Activated naive CD8-positive, alpha-beta T cell treated with anti-CD3 and anti-CD28 coated beads, Interleukin-2, amount 10 ng/mL, durations not matched to agents 7 days and 5 days (primary cell): ENCODE results near the gene PPARD. TPM values are rescaled to one million over a fixed set of nuclear protein-coding genes. Genes with fewer than 3 reads are reported as not detected.

Source experiments
- ATAC-seq: fragments of 150-1000 bp; cut with Tn5 transposase; one replicate; pipeline ENCODE4 v1.10.0; 2021; ENCODE audit warnings: low read depth, moderate library complexity
- POLR2A ChIA-PET: fragments of 350-600 bp; sonication (Branson Sonifier 250); formaldehyde crosslinking; loops from one replicate; lab custom pipeline; 2021; ENCODE audit warnings: antibody characterized with exemption; lab: Charles Lee
- DNase-seq: peaks from one replicate; pipeline ENCODE4 v3.0.0; 2021
- H3K27ac Mint-ChIP-seq: one replicate; pipeline ENCODE4 v1.8.0; 2022; ENCODE audit warnings: mild to moderate bottlenecking, mixed read lengths
- H3K27me3 Mint-ChIP-seq: one replicate; pipeline ENCODE4 v1.8.0; 2022; ENCODE audit warnings: mild to moderate bottlenecking, moderate library complexity, mixed read lengths
- H3K36me3 Mint-ChIP-seq: one replicate; pipeline ENCODE4 v1.8.0; 2021; ENCODE audit warnings: mild to moderate bottlenecking, mixed read lengths
- H3K4me1 Mint-ChIP-seq: one replicate; pipeline ENCODE4 v1.8.0; 2021; ENCODE audit warnings: mixed read lengths
- H3K4me3 Mint-ChIP-seq: one replicate; pipeline ENCODE4 v1.8.0; 2022; ENCODE audit warnings: mild to moderate bottlenecking, moderate library complexity, mixed read lengths
- H3K9me3 Mint-ChIP-seq: one replicate; pipeline ENCODE4 v1.8.0; 2021; ENCODE audit warnings: mixed read lengths
- total RNA-seq, 2 experiments: library from RNA; stranded (reverse); gene quantifications; one replicate each; pipeline ENCODE4 v1.2.3, GENCODE V29; 2021

PPARD gene
- total RNA-seq, 2 experiments from 2014 or later = 43.0 to 45.9 TPM

- POLR2A ChIA-PET = interaction anchor here (1.1 kb wide), 1 partner anchor 43 kb away, joined by 3 read pairs; no protein-coding TSS in a partner anchor
- no peaks in the 10 kb centered on the region for H3K27me3 Mint-ChIP-seq
- peaks cover 26% of the 10 kb centered on the region for H3K4me1 Mint-ChIP-seq
Observed at GRCh38 chr6:35400111-35400510, 57.8 kb downstream of the PPARD start.

DNA sequence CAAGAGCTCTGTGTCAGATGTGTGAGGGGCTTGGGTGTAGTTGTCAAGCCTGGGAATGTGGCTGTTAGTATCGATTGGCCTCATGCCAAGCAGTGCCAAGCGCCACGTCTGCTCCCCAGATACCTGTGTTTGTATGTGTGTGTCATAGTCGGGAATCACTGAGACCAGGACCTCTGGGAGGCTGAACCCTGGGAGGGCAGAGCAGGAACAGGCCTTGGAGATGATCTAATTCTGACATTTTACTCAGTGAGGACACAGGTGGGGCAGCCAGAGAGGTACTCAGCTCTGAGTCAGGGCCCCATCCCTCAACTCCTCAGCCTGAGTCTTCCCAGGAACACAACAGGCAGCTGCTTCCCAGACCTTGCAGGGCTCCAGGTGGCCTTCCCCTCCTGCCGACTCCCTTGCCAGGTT, 58.5 kb downstream of the PPARD start:
- DNase-seq (no peak), ATAC-seq (no peak)
- Mint-ChIP-seq H3K27me3 (no peaks in the 10 kb centered on the region), H3K27ac (peak overlapping the region; percentile 59), H3K36me3 (peaks cover 17% of the 10 kb centered on the region), H3K4me3 (no peak overlapping the region), H3K4me1 (peaks cover 22% of the 10 kb centered on the region), H3K9me3 (no peaks in the 10 kb centered on the region)
- POLR2A ChIA-PET = interaction anchor here (0.6 to 0.8 kb wide), 4 partner anchors 17 to 719 kb away, joined by 3 to 7 read pairs (median 4); no protein-coding TSS in a partner anchor

More at GRCh38 chr6:35400111-35400510, 57.8 kb downstream of the PPARD start:
- Mint-ChIP-seq H3K4me3 (no peak overlapping the region), H3K9me3 (no peaks in the 10 kb centered on the region), H3K36me3 (peaks cover 17% of the 10 kb centered on the region), H3K27ac (peak overlapping the region; percentile 23)
- DNase-seq (no peak), ATAC-seq (no peak)

- no peak for DNase-seq
- ATAC-seq = no peak
- Mint-ChIP-seq H3K9me3 (no peaks in the 10 kb centered on the region), H3K27me3 (no peaks in the 10 kb centered on the region), H3K4me3 (no peak overlapping the region), H3K36me3 (peaks cover 17% of the 10 kb centered on the region), H3K4me1 (peaks cover 22% of the 10 kb centered on the region), H3K27ac (peak overlapping the region; percentile 59)
- POLR2A ChIA-PET = interaction anchor here (0.6 to 0.8 kb wide), 2 partner anchors 16 to 50 kb away, joined by 3 to 7 read pairs; no protein-coding TSS in a partner anchor
Observed at GRCh38 chr6:35401514-35401913, 59.2 kb downstream of the PPARD start.

DNA sequence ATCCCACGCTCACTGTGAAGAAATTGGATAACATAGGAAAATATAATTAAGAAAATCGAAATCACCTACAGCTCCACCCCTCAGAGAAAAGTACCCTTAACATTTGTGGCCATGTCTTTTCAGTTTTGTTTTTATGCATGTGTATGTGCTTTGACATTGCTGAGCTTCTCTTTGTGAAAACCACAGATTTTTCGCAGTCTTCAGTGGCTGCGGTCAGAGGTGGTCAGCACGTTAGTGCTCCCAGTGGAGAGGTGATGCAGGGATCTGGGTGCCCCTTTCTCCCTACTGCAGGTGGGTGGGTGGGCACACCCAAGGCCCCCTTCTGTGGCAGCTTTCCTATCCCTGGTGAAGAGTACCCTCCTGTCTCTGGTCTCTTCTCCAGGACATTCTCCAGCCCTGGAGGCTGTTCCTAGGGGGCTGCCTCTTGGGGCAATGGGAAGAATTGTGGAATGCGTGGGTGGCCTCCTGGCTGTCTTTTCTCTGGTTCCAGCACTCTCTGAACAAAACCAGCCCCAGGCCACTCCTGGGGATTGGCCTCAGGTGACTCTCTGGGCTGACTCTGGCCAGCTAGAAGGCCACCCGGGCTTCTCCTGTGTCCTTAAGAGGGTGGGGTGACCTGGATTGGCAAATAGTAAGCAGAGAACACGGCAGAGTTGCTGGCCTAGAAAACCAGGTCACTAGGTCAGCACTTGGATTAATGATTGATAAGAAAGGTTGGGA, 59.9 kb downstream of the PPARD start:
- Mint-ChIP-seq H3K27me3 (no peaks in the 10 kb centered on the region), H3K9me3 (no peaks in the 10 kb centered on the region), H3K4me3 (no peak overlapping the region), H3K36me3 (peaks cover 11% of the 10 kb centered on the region), H3K4me1 (peaks cover 18% of the 10 kb centered on the region), H3K27ac (peak overlapping the region; percentile 42)
- no peak for ATAC-seq
- DNase-seq = no peak
- POLR2A ChIA-PET = no interaction called here

- POLR2A ChIA-PET = no interaction called here
- H3K9me3 Mint-ChIP-seq = no peaks in the 10 kb centered on the region
- DNase-seq (no peak), ATAC-seq (no peak)
- no peaks in the 10 kb centered on the region for H3K27me3 Mint-ChIP-seq
- peaks cover 7% of the 10 kb centered on the region for H3K36me3 Mint-ChIP-seq
- H3K4me3 Mint-ChIP-seq = no peak overlapping the region
- H3K27ac Mint-ChIP-seq = no peak overlapping the region
- peaks cover 15% of the 10 kb centered on the region for H3K4me1 Mint-ChIP-seq
Observed at GRCh38 chr6:35402856-35403191, 60.5 kb downstream of the PPARD start.

DNA sequence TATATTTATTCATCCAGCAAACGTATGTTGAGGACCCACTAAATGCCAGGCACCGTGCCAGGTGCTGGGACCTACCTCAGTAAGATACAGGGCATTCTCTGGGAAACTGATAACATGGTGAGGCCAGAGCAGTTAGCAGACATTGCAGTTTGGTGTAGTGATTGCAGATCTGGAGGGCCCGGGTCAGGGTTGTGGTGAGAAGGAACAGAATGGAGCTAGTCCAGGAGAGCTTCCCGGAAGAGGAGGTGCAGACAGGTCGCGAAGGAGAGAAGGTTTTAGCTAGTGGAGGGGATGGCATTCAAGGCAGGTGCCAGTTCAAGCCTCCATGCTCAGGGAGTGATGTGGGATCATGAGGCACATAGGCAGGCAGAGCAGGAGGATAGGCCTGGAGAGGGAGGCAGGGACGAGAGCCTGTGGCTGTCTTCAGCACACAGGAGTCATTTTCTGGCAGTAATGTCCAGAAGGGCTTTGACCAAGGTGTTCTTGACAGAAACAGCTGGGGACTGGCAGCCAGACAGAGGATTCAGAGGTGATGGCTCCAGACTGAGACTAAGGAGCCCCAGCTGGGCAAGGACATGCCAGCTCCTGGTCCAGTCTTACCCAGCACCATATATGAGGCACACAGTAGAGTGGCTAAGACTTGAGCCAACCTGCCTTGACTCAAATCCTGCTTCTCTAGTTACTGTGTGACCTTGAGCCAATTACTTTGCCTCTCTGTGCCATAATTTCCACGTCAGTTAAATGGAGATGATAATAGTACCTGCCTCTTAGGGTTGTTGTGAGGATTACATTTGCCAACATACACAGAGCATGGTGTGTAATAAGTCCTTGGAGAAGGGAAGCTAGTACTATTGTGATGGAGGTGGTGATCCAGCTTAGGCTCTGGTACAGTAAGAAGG, 61.4 kb downstream of the PPARD start:
- ATAC-seq = no peak
- Mint-ChIP-seq H3K27me3 (no peaks in the 10 kb centered on the region), H3K36me3 (no peaks in the 10 kb centered on the region), H3K27ac (no peak overlapping the region), H3K4me3 (no peak overlapping the region), H3K9me3 (no peaks in the 10 kb centered on the region), H3K4me1 (peaks cover 19% of the 10 kb centered on the region)
- POLR2A ChIA-PET = no interaction called here
- DNase-seq = no peak

- POLR2A ChIA-PET = no interaction called here
- H3K27ac Mint-ChIP-seq = no peak overlapping the region
- DNase-seq (no peak), ATAC-seq (no peak)
- H3K36me3 Mint-ChIP-seq = peaks cover 11% of the 10 kb centered on the region
- H3K9me3 Mint-ChIP-seq = no peaks in the 10 kb centered on the region
- no peaks in the 10 kb centered on the region for H3K27me3 Mint-ChIP-seq
- peaks cover 33% of the 10 kb centered on the region for H3K4me1 Mint-ChIP-seq
- H3K4me3 Mint-ChIP-seq = no peak overlapping the region
Observed at GRCh38 chr6:35406711-35407485, 64.5 kb downstream of the PPARD start.

DNA sequence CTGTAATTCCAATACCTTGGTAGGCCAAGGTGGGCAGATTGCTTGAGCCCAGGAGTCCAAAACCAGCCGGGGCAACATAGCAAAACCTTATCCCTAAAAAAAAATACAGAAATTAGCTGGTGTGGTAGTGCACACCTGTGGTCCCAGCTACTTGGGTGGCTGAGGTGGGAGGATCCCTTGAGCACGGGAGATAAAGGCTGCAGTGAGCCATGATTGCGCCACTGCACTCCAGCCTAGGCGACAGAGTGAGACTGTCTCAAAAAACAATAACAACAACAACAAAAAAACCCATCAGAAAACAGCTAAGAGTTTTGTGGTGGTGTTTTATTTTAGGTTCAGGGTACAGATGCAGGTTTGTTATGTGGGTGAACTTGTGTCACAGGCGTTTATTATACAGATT, 66.9 kb downstream of the PPARD start:
- peaks cover 28% of the 10 kb centered on the region for H3K36me3 Mint-ChIP-seq
- ATAC-seq = no peak
- H3K4me1 Mint-ChIP-seq = peaks cover 41% of the 10 kb centered on the region
- no peaks in the 10 kb centered on the region for H3K9me3 Mint-ChIP-seq
- DNase-seq = no peak
- H3K27me3 Mint-ChIP-seq = no peaks in the 10 kb centered on the region
- POLR2A ChIA-PET = no interaction called here
- H3K27ac Mint-ChIP-seq = peak overlapping the region; percentile 96
- H3K4me3 Mint-ChIP-seq = no peak overlapping the region

GRCh38 chr6:35410131-35410530, 67.8 kb downstream of the PPARD start:
- Mint-ChIP-seq H3K9me3 (no peaks in the 10 kb centered on the region), H3K27me3 (no peaks in the 10 kb centered on the region), H3K27ac (peak overlapping the region; percentile 96), H3K4me1 (peaks cover 50% of the 10 kb centered on the region), H3K4me3 (peak overlapping the region; percentile 86), H3K36me3 (peaks cover 35% of the 10 kb centered on the region)
- POLR2A ChIA-PET = no interaction called here
- ATAC-seq (no peak), DNase-seq (no peak)

- H3K9me3 Mint-ChIP-seq = no peaks in the 10 kb centered on the region
- DNase-seq (peak; percentile 58), ATAC-seq (peak; percentile 93)
- H3K4me3 Mint-ChIP-seq = peak overlapping the region; percentile 86
- H3K27ac Mint-ChIP-seq = peak overlapping the region; percentile 96
- no peaks in the 10 kb centered on the region for H3K27me3 Mint-ChIP-seq
- H3K36me3 Mint-ChIP-seq = peaks cover 39% of the 10 kb centered on the region
- H3K4me1 Mint-ChIP-seq = peaks cover 57% of the 10 kb centered on the region
- POLR2A ChIA-PET = interaction anchor here (0.7 to 1.2 kb wide), 3 partner anchors 9 to 67 kb away, joined by 3 to 7 read pairs (median 4); no protein-coding TSS in a partner anchor
Observed at GRCh38 chr6:35411066-35411465, 68.7 kb downstream of the PPARD start.

- Mint-ChIP-seq H3K4me3 (peak overlapping the region; percentile 86), H3K9me3 (no peaks in the 10 kb centered on the region), H3K27me3 (no peaks in the 10 kb centered on the region), H3K4me1 (peaks cover 66% of the 10 kb centered on the region), H3K36me3 (peaks cover 44% of the 10 kb centered on the region), H3K27ac (peak overlapping the region; percentile 82)
- POLR2A ChIA-PET = interaction anchor here (1.2 kb wide), 1 partner anchor 68 kb away, joined by 3 read pairs; no protein-coding TSS in a partner anchor
- ATAC-seq = no peak
- no peak for DNase-seq
Observed at GRCh38 chr6:35412102-35412501, 69.7 kb downstream of the PPARD start.

DNA sequence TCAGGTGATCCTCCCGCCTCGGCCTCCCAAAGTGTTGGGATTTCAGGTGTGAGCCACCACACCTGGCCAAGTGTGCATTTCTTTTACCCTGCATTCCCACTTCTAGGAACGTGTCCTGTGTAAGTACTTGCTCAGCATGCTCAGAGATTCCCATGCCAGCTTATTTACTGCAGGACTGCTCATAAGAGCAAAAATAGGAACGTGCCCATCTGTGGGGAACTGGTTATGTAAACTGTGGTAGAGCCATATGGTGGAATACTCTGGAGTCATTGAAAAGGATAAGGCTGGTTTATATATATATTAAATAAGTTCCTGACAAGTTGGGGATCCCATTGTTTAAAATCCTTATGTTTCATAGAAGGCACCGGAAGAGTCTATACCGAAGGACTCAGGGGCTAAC, 71.6 kb downstream of the PPARD start:
- H3K27me3 Mint-ChIP-seq = no peaks in the 10 kb centered on the region
- H3K4me1 Mint-ChIP-seq = peaks cover 78% of the 10 kb centered on the region
- H3K4me3 Mint-ChIP-seq = no peak overlapping the region
- DNase-seq = no peak
- no peaks in the 10 kb centered on the region for H3K9me3 Mint-ChIP-seq
- POLR2A ChIA-PET = interaction anchor here (0.6 kb wide), 1 partner anchor 532 kb away, joined by 5 read pairs; no protein-coding TSS in a partner anchor
- peaks cover 50% of the 10 kb centered on the region for H3K36me3 Mint-ChIP-seq
- ATAC-seq = no peak
- no peak overlapping the region for H3K27ac Mint-ChIP-seq
